HG02840 (cell line): ENCODE measurements around the gene BCAR3.
"Not testable (repeated sequence)": the region's sequence is repeated elsewhere in the genome, so short reads cannot be mapped to it uniquely, and the experiment has no call there.

Source experiments
- ATAC-seq: cut with Tn5 transposase; IDR thresholded peaks from one replicate; pipeline ENCODE4 v1.9.1; 2021; ENCODE audit warnings: mild to moderate bottlenecking, moderate library complexity, moderate number of reproducible peaks; ENCODE audit not compliant: unreplicated experiment, low FRiP score

Gene BCAR3

DNA sequence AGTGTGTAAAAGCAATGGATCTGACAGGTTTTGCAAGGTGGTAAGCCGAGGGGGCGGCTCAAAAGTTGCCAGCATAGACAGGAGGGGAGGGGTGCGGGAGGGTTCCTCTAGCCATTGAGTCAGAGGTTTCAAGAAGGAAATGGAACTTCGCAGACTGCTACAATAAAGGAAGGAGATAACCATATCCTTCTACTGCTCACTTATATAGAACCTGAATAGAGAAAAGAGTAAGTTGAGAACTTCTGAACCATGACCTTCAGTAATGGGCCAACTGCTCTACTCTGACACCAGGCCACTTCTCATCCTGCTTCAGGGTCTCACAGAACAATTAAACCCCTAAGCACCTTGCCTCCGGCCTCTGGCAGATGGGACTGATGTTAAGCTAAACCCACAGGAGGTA is 26.3 kb upstream of the BCAR3 start:
- no peak for ATAC-seq

DNA sequence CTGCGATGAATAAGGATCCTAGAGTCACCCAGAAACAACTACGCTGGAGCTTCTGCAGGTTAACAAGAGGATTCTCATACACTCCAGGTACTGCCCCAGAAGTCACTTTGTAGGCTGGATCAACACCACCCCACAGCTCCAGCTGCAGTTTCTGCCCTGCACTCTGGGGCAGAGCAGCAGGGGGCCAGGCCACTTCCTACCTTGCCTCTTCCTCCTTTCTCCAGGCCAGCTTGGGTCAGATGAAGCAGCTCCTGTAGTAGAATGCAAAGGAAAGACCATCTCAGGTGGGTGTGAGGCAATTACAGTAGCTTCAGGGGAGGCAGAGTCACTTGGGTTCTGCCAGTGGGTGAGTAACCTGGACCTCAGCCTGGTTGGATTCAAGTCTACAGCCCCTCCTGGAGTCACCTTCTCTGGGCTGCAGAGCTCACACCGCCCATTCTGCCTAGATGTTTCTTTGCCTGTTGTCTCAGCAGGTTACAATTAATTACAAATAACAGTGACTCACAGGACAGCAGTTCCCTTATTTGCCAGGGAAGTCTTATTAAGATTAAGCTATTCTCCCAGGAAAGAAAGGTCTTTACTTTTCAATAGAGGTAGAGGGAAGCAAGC is 24.4 kb upstream of the BCAR3 start:
- no peak for ATAC-seq

DNA sequence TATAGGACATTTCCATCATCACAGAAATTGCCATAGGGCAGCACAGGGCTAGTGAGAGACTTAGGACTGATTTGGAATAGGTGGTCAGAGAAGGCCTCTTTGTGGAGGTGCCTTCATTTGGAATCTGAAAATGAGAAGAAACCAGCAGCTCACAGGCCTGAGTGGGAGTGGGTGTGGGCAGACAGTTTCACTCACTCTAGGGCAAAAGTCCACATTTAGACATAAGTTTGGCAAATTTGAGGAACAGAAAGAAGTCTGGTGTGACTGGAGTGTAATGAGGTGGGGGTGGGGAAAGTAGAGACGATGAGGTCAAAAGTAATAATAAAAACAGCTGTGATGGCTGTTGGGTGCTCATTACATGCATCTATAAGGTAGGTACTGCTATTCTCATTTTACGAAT is 22.4 kb upstream of the BCAR3 start:
- ATAC-seq: peak; percentile 37

DNA sequence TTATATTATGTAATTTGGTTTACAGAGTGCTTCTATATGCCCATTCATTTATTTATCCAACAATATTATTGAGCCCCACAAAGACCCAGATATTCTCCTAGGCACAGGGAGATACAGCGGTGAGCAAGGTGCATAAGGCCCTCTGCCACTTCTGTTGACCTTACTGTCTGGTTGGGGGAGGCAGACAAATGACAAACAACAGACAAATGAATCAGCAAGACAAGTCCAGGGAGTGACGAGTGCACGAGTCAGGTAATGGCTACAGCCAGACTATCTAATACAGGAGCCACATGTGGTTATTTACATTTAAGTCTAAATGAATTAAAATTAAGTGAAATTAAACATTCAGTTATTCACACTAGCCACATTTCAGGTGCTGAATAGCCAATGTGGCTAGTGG is 22.0 kb upstream of the BCAR3 start:
- peak; percentile 19 for ATAC-seq

DNA sequence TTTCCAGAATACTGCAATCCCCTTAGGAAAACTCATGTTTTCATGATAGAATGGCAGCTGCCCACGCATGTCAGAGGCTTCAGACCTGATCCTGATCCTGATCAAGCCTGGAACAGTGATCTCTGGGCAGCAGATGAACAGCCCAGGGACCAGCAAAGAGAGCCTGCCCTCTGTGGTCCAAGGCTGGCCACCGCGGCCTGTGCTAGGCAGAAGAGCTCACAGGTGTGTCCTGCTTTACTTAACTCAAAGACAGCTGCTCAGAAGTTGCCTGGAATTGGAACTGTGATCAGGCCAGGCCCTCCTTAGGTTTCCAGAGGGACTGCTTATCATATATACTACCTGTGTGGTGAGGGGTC is 21.2 kb upstream of the BCAR3 start:
- no peak for ATAC-seq

DNA sequence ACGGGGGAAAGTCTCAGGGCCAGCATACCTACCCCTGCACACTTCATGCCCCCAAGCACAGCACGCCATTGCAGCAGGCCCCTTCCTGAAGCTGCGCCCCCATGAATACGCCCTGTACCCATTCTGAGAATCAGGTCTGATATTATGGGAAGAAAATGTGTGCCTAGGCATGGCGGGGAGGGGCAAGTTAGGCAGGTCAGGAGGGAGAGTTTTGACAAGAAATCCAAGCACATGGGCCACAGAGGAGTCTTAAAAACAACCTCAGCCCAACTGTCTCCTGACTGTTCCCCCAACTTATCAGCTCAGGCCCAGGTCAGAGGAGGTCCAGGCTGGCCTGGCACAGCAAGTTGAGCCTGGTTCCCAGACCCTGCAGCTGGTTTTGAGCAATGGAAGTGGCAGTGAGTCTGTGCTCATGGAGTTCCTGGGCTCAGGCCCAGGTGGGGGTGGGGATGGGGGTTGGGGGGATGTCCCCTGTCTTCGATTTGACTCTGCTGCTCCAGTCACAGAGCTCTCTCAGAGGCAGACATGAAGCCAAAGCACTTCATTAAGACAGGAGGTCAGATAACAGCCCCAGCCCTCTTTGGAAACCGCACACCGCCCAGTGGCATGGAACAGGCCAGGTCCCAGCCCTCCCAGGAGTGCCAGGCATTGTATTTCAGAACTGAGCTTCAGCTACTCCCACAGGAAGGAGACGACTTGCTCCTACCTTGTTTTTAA is 20.6 kb upstream of the BCAR3 start:
- ATAC-seq: no peak

DNA sequence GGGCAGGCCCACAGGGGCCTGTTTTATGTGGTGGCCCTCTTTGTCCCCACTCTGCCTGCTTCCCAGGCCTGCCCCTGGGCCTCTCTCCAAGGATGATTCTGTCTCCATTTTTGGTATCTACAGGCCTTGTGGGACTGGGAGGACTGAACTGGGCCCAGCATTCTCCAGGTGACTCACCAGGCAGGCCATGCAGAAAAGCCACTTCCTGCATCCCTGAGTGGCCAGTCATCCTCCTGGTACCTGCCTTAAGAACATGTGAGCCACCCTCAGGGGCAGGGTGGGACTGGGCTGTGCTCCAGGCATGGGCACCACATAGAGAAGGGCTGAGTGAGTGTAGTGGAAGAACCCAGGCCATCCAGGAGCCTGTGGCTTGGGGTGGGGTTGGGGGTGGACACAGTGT is 20.0 kb upstream of the BCAR3 start:
- no peak for ATAC-seq

DNA sequence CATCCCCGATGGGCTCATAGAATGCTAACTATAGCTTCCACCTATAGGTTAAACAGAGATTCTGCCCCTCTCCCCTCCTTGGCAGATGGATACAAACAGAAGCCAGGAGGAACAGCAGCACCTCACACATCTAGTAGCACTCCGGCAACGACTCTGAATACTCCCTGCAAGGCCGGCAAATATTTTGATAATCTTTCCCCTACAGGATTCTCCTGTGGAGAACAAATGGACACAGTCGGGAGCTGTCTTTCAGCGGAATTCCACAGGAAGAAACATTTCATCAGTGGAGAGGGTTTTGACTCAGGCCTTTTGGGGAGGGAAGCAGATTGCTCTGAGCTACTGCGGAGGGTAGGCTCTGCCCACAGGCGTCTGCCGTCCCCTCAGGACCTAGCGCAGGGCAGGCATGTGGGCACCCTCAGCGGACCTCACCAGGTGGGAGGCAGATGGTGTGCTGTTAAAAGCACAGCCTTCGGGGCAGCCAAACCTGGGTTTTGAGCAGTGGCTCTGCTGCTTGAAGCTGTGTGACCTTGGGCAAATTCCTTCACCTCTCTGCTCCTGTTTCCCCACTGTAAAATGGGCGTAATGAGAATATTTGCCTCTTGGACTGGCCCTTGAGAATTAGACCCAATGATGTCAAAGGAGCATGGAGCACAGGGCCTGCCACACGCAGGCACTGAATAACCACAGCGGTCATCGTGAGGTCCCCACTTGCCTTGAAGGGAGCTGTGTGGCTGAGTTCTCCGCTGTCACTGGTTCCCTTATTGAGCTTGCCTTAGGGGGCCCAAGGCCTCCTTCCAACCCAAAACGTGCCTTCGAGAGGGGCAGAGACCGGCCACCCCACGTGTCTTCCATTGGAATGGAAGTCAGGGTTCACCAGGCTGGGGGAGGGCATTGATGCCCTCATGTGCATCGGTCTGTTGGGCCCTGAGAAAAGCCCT is 19.2 kb upstream of the BCAR3 start:
- no peak for ATAC-seq

DNA sequence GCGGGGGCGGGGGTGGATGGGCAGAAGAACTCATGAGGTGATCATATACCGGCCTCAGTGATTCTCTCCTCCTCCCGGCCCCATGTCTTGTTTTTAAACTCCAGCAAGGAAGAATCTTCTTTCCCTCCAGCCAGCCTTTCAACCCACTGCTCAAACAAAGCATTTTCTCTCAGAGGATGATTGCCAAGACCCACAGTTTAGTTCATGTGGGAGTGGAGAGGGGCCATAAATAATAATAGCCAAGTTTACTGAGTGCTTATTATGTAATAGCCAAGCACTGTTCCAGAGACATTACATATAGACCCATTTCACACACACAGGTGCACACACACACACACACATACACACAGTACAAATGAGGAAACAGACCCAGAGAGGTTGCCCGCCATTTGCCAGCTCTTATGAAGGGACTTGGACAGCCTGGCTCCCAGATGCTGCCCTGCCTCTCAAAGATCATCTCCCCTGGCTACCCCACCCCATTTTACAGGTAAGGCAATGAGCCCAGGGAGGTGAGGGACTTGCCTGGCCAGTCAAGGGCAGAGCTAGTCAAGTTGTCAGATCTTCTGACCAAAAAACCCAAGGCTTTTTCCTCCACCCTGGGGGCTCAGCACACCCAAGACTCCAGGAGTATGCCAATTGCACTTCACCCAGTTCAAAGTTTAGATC is 18.0 kb upstream of the BCAR3 start:
- no peak for ATAC-seq

DNA sequence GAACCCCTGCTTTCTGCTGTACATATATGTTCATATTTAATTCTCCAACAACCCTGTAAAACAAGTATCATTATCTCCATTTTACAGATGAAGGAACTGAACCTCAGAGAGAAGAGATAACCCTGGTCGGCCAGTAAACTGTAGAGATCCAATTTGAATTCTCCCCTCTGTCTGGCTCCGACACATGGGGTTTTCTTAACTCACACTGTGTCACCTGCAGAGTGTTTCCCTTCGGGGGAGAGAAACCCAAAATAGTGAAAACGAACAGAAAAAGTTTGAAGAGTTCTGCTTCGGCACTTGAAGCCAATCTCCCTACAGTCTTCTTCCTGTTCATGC is 17.4 kb upstream of the BCAR3 start:
- ATAC-seq: no peak

DNA sequence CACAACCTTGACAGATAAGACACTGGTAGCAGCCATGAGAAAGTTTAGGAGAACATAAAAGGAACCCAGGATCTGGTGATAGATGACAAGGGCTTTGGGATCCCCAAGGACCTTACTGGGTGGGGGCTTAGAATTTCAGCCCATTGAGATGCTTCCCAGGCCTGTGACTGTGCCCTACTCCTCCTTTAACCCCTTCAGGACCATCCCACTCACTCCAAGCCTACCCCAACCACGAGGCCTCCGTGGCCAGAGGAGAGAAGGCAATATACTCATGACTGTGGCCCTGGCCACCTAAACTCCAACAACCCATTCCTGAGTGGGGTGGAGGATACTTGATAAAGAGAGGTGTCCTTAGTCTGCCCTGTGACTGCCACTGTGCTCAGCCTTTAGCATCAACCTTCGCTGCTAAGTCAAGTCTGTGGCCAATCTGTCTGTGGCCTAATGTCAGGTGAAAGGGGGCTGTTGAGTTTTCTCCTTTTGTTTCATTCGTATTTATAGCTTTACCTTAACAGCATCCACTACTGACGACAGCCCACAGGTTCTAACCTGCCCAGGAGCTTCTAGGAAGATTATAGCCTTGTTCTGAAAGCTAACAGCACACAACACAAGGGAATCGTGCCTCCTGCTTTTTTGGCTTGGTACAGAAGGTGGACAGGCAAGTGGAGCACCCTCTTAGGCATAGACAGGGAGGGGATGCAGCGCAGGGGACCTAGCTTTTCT is 16.9 kb upstream of the BCAR3 start:
- ATAC-seq: no peak

DNA sequence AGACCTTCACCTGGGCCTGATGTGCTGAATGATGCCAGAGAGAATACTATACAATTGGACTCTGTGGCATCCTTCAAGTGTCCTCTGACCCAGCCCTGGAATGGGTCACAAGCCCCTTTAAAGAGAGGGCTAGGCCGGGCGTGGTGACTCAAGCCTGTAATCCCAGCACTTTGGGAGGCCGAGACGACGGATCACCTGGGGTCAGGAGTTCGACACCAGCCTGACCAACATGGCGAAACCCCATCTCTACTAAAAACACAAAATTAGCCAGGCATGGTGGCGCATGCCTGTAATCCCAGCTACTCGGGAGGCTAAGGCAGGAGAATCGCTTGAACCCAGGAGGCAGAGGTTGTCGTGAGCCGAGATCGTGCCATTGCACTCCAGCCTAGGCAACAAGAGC is 15.9 kb upstream of the BCAR3 start:
- ATAC-seq: not testable (repeated sequence)

DNA sequence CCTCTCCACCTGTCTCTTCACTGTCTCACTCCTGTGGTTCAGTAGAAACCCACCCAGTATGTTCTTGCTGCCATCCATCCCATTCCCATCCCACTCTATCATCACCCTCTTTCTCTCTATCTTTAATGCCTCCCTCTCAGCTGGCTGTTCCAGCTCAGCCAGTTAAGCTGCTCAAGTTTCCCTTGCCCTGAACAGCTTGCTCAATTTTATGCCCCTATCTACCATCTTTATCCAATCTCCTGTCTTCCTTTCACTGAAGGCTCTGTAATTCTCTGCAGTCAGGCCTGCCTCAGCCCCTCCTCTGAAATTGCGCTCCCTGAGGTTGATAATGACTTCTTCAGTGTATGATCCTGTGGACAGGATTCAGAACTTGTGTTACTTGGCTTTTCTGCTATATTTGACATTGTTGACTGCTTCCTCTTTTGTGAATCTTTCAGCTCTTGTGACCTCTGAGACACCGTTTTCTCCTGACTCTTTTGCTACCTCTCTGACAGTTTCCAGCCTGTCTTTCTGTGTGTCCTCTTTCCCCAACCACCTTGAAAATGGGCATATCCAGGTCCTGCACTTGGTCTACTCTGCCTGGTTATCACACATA is 13.9 kb upstream of the BCAR3 start:
- ATAC-seq: no peak

DNA sequence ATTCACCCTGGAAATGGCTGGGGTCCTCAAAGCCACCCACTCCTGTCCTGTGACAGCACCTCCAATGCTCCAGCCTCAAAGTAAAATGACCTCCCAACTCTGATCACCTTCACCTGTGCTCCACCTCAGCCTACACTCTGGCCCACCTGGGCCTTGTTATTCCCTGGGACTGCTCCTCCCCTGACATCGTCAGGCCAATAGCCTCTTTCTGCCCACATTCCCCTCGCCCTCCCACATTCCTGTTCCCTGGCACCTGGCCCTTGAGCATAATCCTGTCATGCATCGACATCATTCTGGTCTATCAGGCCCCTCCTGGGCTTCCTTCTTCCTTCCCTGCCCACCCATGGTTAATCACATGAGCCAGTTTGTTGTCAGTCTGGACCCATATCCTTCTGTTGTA is 13.2 kb upstream of the BCAR3 start:
- ATAC-seq: no peak

DNA sequence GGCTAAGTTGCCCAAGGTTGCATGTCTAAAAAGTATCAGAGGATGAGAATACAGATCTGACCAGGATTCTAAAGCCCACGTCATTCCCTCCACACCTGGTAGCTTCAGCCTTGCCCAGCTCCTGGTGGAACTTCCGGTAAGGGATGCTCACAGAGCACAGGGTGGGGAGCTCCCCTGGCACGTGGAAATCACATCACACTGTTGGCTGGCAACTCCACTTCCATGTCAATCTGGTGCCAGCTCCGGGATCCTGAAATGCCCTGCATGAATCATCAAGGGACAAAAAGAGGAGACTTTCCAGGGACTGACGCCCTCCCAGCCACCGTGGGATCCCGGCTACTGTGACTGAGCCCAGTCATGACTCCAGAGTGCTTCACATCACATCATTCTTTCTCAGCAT is 12.4 kb upstream of the BCAR3 start:
- no peak for ATAC-seq

DNA sequence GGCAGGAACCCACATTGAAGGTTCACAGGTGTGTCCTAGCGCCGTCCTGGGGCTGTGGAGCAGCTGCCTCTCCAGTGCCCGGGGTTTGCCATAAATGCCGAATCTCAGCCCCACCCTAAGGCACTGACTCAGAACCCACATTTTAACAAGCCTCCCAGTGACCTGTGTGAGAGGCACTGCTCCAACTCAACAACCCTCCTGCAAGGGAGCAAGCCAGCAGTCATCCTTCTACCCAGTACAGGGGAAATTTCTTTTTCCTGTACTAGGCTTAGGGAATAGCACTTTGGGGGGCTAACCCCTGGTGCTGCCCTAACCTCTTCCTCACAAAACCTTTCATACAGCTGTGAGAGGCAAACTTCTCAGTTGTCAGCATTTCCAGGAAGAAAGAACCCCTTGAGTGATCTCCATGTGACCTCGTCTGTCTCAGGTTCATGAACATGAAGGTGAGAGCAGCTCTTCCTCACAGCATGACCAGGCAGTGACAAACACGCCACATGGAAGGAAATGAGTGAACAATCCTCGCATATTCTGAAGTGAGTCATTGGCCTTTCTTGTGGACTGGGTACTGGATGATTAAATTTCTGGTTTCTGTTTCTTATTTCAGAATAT is 11.4 kb upstream of the BCAR3 start:
- peak; percentile 59 for ATAC-seq

DNA sequence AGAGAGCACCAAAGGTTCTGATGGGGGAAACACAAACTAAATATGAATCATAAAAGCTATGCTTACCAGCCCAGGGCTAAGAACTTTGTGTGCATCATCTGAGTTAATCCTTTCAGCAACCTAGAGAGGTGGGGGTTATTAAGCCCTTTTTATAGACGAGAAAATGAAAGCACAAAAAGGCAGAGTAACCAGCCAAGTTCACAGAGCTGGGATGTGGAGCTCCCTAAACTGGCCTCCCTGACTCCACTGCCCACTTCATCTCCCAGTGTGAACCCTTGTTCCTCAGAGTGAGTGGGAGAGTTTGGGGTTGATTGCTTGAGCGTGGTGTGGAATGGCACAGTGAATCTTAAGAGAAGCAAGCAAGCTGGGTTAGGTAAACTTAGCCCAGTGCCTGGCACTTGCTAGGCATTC is 10.8 kb upstream of the BCAR3 start:
- ATAC-seq: no peak

DNA sequence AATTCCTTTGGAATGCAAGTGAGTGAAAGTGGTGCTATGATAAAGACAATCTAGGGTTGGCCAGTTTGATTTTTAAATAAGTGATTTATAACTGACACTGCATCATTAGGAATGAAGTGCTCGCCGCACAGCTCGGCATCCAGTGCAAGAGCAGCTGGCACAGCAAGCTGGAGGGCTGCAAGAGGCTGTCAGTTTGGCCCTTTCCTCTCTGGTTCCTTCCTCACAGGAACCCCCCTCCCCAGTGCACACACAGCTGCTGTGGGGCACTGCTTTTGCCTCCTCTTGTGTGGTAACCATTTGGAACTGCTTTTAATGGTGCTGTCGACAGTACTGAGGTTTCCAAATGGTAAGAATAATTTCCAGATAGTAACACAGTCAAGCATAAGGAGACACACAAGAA is 10.4 kb upstream of the BCAR3 start:
- ATAC-seq: no peak

DNA sequence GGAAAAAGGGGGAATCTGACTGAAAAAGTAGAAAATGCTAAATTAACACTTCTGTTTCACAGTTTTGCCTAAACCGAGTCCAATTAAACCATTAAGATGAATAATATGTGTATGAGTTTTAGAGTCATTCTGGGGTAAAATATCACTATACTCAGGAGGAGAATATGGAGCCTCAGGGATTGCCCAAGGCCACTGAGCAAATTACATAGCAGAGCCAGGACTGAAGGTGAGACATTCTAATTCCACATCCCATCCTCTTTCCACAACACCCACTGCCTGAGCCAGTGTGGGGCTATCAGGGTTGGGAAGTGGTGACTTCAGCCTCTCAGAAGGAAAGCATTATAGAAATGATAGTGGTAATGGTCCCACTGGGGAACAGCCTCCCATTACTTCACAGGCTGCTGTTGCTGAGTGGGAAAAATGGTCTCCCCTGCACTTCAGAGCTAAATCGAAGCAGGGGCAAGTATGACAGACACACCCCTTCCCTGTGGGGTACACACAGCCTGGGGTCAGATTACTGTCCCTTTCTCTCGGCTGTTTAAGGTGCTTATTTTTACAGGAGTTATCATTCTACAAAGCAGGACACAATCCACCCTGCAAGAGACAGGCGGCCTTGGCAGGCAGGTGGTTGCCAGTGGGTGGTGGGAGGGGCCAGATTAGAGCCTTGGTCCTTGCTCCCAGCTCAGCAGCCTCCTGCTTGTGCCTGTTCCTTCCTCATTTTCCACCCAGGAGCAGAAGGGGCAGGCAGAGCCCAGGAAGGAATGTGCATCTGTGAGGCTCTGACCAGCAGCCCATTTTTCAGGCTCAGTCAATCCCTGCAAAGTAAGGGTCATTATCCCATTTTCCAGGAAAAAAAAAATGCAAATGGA is 9.5 kb upstream of the BCAR3 start:
- ATAC-seq: no peak
